ENCODE measurements around the gene ECD. TPM values are rescaled to one million over a fixed set of nuclear protein-coding genes. Genes with fewer than 3 reads are reported as not detected.
A peak's percentile ranks its signal among the peaks of the same experiment; 100 is the strongest.

Gene ECD
- total RNA-seq, 2 experiments from 2014 or later = 30.5 to 31.7 TPM

GRCh38 chr10:73182568-73182967, 14.8 kb upstream of the ECD start:
- no peak for DNase-seq
- no peaks in the 10 kb centered on the region for H3K4me1 Mint-ChIP-seq
- no peak overlapping the region for H3K27ac Mint-ChIP-seq
- CTCF ChIA-PET = interaction anchor here (0.6 to 2.2 kb wide), 4 partner anchors 9 to 222 kb away, joined by 3 to 11 read pairs (median 4); partner anchors contain the start of genes ECD and FAM149B1
- no peaks in the 10 kb centered on the region for H3K27me3 Mint-ChIP-seq
- H3K9me3 Mint-ChIP-seq = no peaks in the 10 kb centered on the region
- no peak overlapping the region for H3K4me3 Mint-ChIP-seq
- H3K36me3 Mint-ChIP-seq (ENCODE audit: low read depth) = peaks cover 16% of the 10 kb centered on the region
- POLR2A ChIA-PET = no interaction called here

- no peak overlapping the region for H3K27ac Mint-ChIP-seq
- H3K9me3 Mint-ChIP-seq = no peaks in the 10 kb centered on the region
- CTCF ChIA-PET = interaction anchor here (2.0 kb wide), 1 partner anchor 8 kb away, joined by 5 read pairs; no protein-coding TSS in a partner anchor
- no peaks in the 10 kb centered on the region for H3K27me3 Mint-ChIP-seq
- H3K36me3 Mint-ChIP-seq (ENCODE audit: low read depth) = peaks cover 2% of the 10 kb centered on the region
- no peak for DNase-seq
- H3K4me3 Mint-ChIP-seq = no peak overlapping the region
- POLR2A ChIA-PET = interaction anchor here (0.6 kb wide), 1 partner anchor 1038 kb away, joined by 3 read pairs; no protein-coding TSS in a partner anchor
- H3K4me1 Mint-ChIP-seq = no peaks in the 10 kb centered on the region
These were observed 6.5 kb upstream of the ECD start for GRCh38 chr10:73174148-73174925.

- Mint-ChIP-seq H3K4me1 (peaks cover 6% of the 10 kb centered on the region), H3K9me3 (no peaks in the 10 kb centered on the region), H3K4me3 (no peak overlapping the region), H3K36me3 (ENCODE audit: low read depth) (peaks cover 3% of the 10 kb centered on the region), H3K27ac (no peak overlapping the region), H3K27me3 (no peaks in the 10 kb centered on the region)
- DNase-seq = no peak
- ChIA-PET POLR2A (no interaction called here), CTCF (interaction anchor here (0.6 to 2.0 kb wide), 4 partner anchors 9 to 219 kb away, joined by 3 to 7 read pairs (median 4); no protein-coding TSS in a partner anchor)
These were observed 5.1 kb upstream of the ECD start for GRCh38 chr10:73172867-73173266.

- Mint-ChIP-seq H3K9me3 (no peaks in the 10 kb centered on the region), H3K4me3 (peak overlapping the region; percentile 60), H3K27ac (peak overlapping the region; percentile 66), H3K4me1 (peaks cover 32% of the 10 kb centered on the region), H3K27me3 (no peaks in the 10 kb centered on the region), H3K36me3 (ENCODE audit: low read depth) (peaks cover 18% of the 10 kb centered on the region)
- ChIA-PET CTCF (interaction anchor here (0.7 to 3.2 kb wide), 4 partner anchors 11 to 600 kb away, joined by 3 to 11 read pairs (median 5); partner anchors contain the start of gene DNAJC9), POLR2A (interaction anchor here (0.6 kb wide), 1 partner anchor 1018 kb away, joined by 3 read pairs; no protein-coding TSS in a partner anchor)
- DNase-seq = no peak
These were observed 1.5 kb upstream of the ECD start for GRCh38 chr10:73169320-73169719.

- DNase-seq = no peak
- ChIA-PET CTCF (interaction anchor here (0.8 to 3.2 kb wide), 4 partner anchors 10 to 74 kb away, joined by 3 to 11 read pairs (median 4); no protein-coding TSS in a partner anchor), POLR2A (interaction anchor here (0.7 to 1.0 kb wide), 2 partner anchors 72 to 79 kb away, joined by 3 to 4 read pairs; partner anchors contain the start of genes DNAJC9 and P4HA1)
- peaks cover 20% of the 10 kb centered on the region for H3K36me3 Mint-ChIP-seq (ENCODE audit: low read depth)
- peak overlapping the region; percentile 97 for H3K27ac Mint-ChIP-seq
- H3K9me3 Mint-ChIP-seq = no peaks in the 10 kb centered on the region
- peak overlapping the region; percentile 100 for H3K4me3 Mint-ChIP-seq
- H3K27me3 Mint-ChIP-seq = no peaks in the 10 kb centered on the region
- H3K4me1 Mint-ChIP-seq = peaks cover 34% of the 10 kb centered on the region
These were observed 626 bp upstream of the ECD start for GRCh38 chr10:73168465-73168803.

- Mint-ChIP-seq H3K9me3 (no peaks in the 10 kb centered on the region), H3K27ac (peak overlapping the region; percentile 100), H3K27me3 (no peaks in the 10 kb centered on the region), H3K4me3 (peak overlapping the region; percentile 100), H3K36me3 (ENCODE audit: low read depth) (peaks cover 26% of the 10 kb centered on the region), H3K4me1 (peaks cover 40% of the 10 kb centered on the region)
- no peak for DNase-seq
- CTCF ChIA-PET = interaction anchor here (1.1 kb wide), 1 partner anchor 73 kb away, joined by 4 read pairs; no protein-coding TSS in a partner anchor
- POLR2A ChIA-PET = no interaction called here
These were observed 388 bp downstream of the ECD start for GRCh38 chr10:73167458-73167782.

GRCh38 chr10:73166972-73167371, 836 bp downstream of the ECD start:
- H3K36me3 Mint-ChIP-seq (ENCODE audit: low read depth) = peaks cover 30% of the 10 kb centered on the region
- peaks cover 43% of the 10 kb centered on the region for H3K4me1 Mint-ChIP-seq
- H3K27me3 Mint-ChIP-seq = no peaks in the 10 kb centered on the region
- ChIA-PET POLR2A (no interaction called here), CTCF (no interaction called here)
- peak overlapping the region; percentile 100 for H3K4me3 Mint-ChIP-seq
- no peak for DNase-seq
- H3K27ac Mint-ChIP-seq = peak overlapping the region; percentile 100
- no peaks in the 10 kb centered on the region for H3K9me3 Mint-ChIP-seq

GRCh38 chr10:73163096-73163495, 4.7 kb downstream of the ECD start:
- Mint-ChIP-seq H3K27ac (no peak overlapping the region), H3K4me1 (peaks cover 59% of the 10 kb centered on the region), H3K27me3 (no peaks in the 10 kb centered on the region), H3K9me3 (no peaks in the 10 kb centered on the region), H3K36me3 (ENCODE audit: low read depth) (peaks cover 46% of the 10 kb centered on the region), H3K4me3 (no peak overlapping the region)
- CTCF ChIA-PET = interaction anchor here (0.6 kb wide), 1 partner anchor 10 kb away, joined by 7 read pairs; no protein-coding TSS in a partner anchor
- POLR2A ChIA-PET = no interaction called here
- no peak for DNase-seq

- Mint-ChIP-seq H3K4me1 (peaks cover 47% of the 10 kb centered on the region), H3K27ac (peak overlapping the region; percentile 4), H3K9me3 (no peaks in the 10 kb centered on the region), H3K36me3 (ENCODE audit: low read depth) (peaks cover 40% of the 10 kb centered on the region), H3K4me3 (no peak overlapping the region), H3K27me3 (no peaks in the 10 kb centered on the region)
- ChIA-PET CTCF (interaction anchor here (1.4 kb wide), 1 partner anchor 65 kb away, joined by 6 read pairs; the partner anchor contains the start of gene P4HA1), POLR2A (no interaction called here)
- DNase-seq = no peak
These were observed 6.1 kb downstream of the ECD start for GRCh38 chr10:73161662-73162061.

- H3K27ac Mint-ChIP-seq = no peak overlapping the region
- POLR2A ChIA-PET = no interaction called here
- DNase-seq = no peak
- H3K9me3 Mint-ChIP-seq = no peaks in the 10 kb centered on the region
- H3K4me3 Mint-ChIP-seq = no peak overlapping the region
- peaks cover 41% of the 10 kb centered on the region for H3K4me1 Mint-ChIP-seq
- H3K27me3 Mint-ChIP-seq = no peaks in the 10 kb centered on the region
- peaks cover 42% of the 10 kb centered on the region for H3K36me3 Mint-ChIP-seq (ENCODE audit: low read depth)
- CTCF ChIA-PET = interaction anchor here (1.4 kb wide), 1 partner anchor 64 kb away, joined by 6 read pairs; the partner anchor contains the start of gene P4HA1
These were observed 6.7 kb downstream of the ECD start for GRCh38 chr10:73161079-73161478.

GRCh38 chr10:73159038-73159648, 8.7 kb downstream of the ECD start:
- Mint-ChIP-seq H3K4me1 (peaks cover 32% of the 10 kb centered on the region), H3K27ac (peak overlapping the region; percentile 36), H3K36me3 (ENCODE audit: low read depth) (peaks cover 42% of the 10 kb centered on the region), H3K4me3 (no peak overlapping the region), H3K27me3 (no peaks in the 10 kb centered on the region), H3K9me3 (no peaks in the 10 kb centered on the region)
- CTCF ChIA-PET = interaction anchor here (0.9 to 1.6 kb wide), 6 partner anchors 9 to 270 kb away, joined by 3 to 6 read pairs (median 4); partner anchors contain the start of gene FAM149B1
- POLR2A ChIA-PET = no interaction called here
- DNase-seq = peak; percentile 64

- no peaks in the 10 kb centered on the region for H3K27me3 Mint-ChIP-seq
- ChIA-PET POLR2A (interaction anchor here (0.8 kb wide), 1 partner anchor 45 kb away, joined by 4 read pairs; no protein-coding TSS in a partner anchor), CTCF (no interaction called here)
- H3K27ac Mint-ChIP-seq = no peak overlapping the region
- DNase-seq = no peak
- H3K4me3 Mint-ChIP-seq = no peak overlapping the region
- no peaks in the 10 kb centered on the region for H3K9me3 Mint-ChIP-seq
- peaks cover 41% of the 10 kb centered on the region for H3K36me3 Mint-ChIP-seq (ENCODE audit: low read depth)
- peaks cover 11% of the 10 kb centered on the region for H3K4me1 Mint-ChIP-seq
These were observed 11.8 kb downstream of the ECD start for GRCh38 chr10:73156054-73156453.

GRCh38 chr10:73152009-73152408, 15.8 kb downstream of the ECD start:
- ChIA-PET POLR2A (no interaction called here), CTCF (no interaction called here)
- Mint-ChIP-seq H3K4me3 (no peak overlapping the region), H3K4me1 (peaks cover 2% of the 10 kb centered on the region), H3K27ac (no peak overlapping the region), H3K36me3 (ENCODE audit: low read depth) (peaks cover 49% of the 10 kb centered on the region), H3K9me3 (no peaks in the 10 kb centered on the region), H3K27me3 (no peaks in the 10 kb centered on the region)
- DNase-seq = no peak

Data from activated CD4-positive, alpha-beta T cell treated with anti-CD3 and anti-CD28 coated beads, Interleukin-2, amount 10 ng/mL, durations not matched to agents 7 days and 5 days (primary cell).